GM18505 (cell line): ENCODE measurements around the gene TSPAN18.

Source experiments
- ATAC-seq: cut with Tn5 transposase; IDR thresholded peaks from one replicate; pipeline ENCODE4 v1.9.1; 2021; ENCODE audit not compliant: unreplicated experiment
- POLR2A ChIP-seq: IDR thresholded peaks from 4 replicates; pipeline ENCODE4 v1.6.1; 2011; ENCODE audit warnings: borderline replicate concordance; ENCODE audit not compliant: insufficient read depth, insufficient read length; ENCODE audit errors: extremely low read depth

TSPAN18 gene, protein sequence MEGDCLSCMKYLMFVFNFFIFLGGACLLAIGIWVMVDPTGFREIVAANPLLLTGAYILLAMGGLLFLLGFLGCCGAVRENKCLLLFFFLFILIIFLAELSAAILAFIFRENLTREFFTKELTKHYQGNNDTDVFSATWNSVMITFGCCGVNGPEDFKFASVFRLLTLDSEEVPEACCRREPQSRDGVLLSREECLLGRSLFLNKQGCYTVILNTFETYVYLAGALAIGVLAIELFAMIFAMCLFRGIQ

DNA sequence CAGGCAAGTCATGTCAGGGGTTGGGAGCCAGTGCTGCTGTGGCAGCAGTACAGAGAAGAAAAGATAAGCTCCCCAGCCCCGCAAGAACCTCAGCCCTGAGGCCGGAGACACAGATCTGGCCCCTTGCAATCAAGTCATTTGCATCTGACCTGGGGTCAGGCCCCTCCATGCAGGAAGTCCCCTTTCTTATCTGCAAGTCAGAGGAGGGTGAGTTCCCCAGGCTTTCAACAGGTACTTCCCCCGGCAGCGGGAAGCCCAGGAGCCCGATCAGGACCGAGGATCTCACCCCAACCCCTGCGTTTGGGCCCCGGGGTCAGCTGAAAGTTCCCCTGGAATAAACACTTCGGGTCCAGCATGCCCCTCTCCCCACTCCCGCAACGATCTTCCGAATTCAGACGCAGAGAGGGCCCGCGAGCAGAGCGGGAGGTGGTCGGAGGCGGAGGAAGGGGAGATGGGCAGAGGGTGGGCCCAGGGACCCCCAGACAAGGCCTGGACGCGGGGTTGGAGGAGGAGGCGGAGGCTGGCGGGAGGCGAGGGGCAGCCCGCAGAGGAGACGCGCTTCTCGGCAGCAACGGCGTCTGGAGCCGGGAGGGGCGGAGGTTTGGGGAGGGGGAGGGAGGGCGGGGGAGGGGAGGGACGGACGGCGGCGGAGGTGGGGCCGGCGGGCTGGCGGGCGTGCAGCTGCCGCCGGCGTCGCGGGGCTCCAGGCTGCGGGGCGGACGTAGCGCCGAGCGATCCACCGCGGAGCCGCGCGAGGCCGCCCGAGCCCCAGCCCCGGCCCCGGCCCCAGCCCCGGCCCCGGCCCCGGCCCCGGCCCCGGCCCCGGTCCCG is at the start of gene TSPAN18:
TSPAN18 (plus strand) TSS at position 680 of the 831 bp plus-strand sequence. CDS start 179,455 bp downstream, outside the sequence.
- TF ChIP-seq POLR2A, result no peak
- ATAC-seq, result peak; percentile 69

DNA sequence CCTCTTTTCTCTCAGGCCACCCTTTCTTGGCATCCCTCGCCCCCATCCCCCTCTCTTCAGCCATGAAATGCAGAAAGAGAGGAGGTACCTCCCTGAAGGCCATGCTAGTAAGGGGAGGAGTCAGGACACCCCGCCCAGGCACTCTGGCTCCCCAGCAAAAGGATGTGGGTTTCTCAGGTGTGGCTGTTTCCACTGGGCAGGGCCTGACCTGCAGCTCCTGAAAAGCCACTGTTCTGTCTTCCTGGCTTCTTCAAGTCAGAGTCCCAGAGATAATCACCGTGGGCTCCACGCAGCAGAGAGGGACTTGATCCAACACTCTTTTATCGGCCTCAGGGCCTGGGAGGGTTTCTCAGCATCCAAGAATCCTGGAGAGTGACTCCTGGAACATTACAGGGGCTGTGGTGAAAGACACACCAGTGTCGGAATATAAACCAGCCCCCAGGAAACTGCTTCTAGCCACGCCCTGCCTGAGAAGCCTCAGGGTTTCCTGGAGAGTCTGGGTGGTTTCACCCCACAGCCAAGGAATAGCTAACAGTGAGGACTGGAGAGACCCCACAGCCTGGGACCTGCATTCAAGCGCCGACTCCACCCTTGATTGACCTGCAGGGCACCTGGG is 45.7 kb upstream of the TSPAN18 start:
- no peak for TF ChIP-seq POLR2A
- ATAC-seq, result no peak

DNA sequence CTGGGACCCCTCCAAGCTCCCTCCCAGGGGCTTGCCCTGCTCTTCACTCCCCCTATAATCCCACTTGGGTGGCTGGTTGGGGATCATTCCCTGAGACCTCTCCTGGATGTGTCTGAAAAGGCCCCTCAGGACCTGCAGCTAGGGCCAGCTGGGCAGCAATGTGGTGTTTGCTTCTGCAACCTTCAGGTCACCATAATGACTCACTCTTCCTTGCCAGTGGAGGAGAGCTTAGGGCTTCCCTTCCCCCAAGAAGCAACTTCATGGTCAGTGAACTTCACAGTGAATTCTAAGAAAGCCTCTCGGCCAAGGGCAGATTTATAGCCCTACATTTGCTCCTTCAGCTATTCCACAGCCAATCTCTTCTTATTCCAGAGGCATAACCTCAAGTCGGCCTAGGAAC is 45.1 kb upstream of the TSPAN18 start:
- no peak for TF ChIP-seq POLR2A
- no peak for ATAC-seq

DNA sequence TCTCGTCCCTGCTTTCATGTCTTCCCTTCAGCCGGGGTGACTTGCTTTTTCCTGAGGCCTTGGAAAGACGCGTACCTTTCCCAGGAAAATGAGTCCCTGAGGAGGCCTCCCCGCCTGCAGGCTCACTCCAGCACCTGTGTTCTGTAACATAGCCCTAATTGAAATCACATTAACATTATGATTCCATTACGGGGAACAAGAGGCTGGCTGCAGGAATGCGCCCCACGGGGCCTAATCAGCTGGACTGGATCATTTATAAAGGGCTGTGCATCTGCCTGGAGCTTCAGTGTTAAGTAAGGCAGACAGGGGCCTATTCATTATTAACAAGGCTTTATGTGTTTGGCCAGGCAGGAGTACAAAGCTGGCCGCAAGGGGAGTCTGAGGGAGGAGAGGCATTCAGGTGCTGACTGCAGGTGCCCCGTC is 41.9 kb upstream of the TSPAN18 start:
- TF ChIP-seq POLR2A, result no peak
- ATAC-seq, result no peak

DNA sequence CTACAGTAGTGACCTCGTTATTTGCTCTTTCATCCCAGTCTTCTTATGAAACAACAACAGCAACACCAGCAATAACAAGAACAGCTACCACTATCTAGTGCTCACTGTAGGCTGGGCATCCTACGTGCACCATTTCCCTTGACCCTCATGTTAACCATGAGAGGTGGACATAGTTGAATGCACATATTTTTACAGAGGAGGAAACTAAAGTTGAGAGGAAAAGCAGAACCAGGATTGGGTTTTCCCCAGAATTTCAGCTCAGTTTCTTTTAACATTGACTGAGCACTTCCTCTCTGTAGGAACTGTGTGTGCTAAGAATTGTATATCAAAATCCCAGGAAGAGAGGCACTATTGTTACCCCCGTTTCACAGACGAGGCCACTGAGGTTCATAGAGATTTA is 39.4 kb upstream of the TSPAN18 start:
- ATAC-seq, result no peak
- TF ChIP-seq POLR2A, result no peak

DNA sequence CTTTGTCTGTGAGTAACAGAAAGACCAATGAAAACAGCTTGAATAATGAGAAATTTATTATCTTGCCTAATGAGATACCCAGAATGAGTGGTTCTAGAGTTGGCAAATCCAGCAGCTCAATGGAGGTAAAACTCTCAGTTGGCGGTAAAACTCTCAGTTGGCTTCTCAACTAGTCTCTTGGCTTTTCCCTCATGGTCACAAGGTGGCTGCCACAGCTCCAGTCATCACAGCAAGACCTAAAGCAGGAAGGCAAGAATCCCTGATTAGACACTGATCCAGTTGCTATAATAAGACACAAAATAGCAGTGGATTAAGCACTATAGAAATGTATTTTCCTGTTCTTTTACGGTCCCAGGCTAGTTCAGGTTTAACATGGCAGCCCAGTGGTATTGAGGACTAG is 37.5 kb upstream of the TSPAN18 start:
- ATAC-seq, result no peak
- TF ChIP-seq POLR2A, result no peak

DNA sequence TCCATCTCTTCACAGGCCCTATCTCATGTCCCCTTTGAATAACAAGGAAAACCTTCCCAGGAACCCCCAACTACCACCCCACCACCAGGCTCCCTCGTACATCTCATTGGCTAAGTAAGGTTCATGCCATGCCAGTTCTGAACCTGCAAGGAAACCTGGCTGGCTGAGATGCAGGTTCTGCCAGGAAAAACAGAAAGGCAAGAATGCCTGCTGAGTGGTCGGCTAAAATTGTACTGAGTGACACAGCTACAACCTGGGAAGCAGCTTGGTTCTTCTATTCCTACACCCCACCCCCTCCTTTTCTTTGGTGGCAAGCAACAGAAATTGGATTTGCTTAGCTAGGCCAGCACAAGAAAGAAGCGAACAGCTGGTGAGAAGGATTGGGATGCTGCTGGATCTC is 36.1 kb upstream of the TSPAN18 start:
- no peak for TF ChIP-seq POLR2A
- no peak for ATAC-seq

DNA sequence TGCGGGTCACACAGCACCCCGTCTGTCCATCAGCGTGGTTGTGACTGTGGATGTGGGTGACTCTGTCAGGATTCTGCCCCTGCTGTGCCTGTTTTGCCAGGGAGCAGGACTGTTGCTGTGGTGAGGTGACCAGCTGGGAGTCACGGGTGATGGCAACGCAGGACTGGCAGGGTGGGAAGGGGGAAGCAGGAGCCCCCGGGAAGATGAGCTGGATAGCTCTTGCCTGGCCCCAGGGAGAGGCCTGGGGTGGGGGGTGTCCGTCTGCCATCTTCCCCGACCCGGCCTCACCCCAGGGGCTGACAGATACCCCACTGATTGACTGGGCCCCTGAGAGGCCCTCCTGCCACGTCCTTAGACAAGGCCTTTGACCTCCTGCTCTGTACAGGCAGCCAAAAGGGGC is 34.3 kb upstream of the TSPAN18 start:
- TF ChIP-seq POLR2A, result no peak
- no peak for ATAC-seq

DNA sequence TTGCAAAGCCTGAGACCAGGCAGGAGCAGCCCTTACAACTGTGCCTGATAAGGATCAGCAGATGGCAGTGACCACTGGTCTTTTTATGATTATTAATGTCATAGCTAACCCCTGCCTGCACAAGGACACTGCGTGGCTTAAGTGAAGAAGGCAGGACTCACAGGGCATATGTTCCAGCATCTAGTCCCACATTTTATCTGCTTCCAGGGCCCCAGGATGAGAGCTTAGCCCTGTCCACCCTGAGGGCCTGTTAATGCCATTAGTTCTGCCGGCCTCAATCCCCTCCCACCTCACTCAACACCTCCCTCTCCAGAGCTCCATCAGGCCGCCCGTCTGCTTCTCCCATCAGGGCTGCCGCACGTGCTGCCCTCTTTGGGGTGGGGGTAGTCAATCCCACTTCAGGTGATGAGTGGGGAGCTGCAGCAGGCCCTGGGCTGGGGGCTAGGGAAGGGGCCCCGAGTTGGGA is 33.1 kb upstream of the TSPAN18 start:
- ATAC-seq, result no peak
- no peak for TF ChIP-seq POLR2A

DNA sequence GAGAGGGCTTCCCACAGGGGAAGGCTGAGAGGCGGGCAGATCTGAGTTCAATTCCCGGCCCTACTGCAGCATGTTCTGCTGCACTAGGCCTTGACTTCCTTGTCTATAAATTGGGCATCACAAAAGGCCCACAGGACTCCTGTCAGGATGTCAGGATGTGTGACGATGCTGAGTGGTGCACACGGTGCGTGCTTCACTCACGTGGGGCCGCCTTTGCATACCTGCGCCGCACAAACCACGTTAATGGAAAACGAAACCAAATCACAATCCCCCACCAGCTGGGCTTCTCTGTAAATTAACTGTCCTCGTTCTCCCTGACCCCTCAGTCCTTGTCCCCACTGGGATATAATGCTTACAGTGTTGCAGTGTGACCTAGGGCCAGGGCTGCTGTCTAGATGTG is 32.3 kb upstream of the TSPAN18 start:
- TF ChIP-seq POLR2A, result no peak
- no peak for ATAC-seq

DNA sequence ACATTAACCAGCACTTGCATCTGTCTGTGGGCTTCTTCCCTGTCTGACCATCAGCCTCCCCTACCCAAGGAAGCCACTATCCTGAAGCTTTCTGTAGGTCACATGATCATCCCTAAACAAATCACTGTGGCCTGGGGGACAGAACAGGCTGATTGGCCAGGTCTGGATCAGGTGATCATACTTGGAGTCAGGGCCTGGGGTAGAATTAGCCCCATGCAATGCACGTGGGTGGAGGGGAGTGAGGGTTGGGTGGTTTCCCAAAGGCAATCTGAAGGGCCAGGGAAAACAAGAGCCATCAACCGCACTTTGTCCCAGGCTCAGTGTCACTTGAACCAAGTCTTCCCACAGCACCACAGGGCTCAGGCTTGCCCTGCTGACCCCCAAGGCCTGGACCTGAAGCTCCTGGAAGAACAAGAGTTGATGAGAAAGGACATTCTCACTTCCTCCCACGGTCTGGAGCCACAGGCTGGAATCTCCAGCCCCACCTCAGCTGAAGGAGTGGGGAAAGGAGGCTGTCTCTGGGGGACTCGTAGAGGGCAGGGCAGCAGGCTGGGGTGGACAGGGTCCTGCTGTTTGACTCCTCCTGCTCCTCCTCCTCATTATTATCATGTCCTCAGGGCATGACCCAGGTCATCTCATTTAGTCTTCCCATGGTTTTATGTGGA is 31.5 kb upstream of the TSPAN18 start:
- ATAC-seq, result no peak
- TF ChIP-seq POLR2A, result no peak

DNA sequence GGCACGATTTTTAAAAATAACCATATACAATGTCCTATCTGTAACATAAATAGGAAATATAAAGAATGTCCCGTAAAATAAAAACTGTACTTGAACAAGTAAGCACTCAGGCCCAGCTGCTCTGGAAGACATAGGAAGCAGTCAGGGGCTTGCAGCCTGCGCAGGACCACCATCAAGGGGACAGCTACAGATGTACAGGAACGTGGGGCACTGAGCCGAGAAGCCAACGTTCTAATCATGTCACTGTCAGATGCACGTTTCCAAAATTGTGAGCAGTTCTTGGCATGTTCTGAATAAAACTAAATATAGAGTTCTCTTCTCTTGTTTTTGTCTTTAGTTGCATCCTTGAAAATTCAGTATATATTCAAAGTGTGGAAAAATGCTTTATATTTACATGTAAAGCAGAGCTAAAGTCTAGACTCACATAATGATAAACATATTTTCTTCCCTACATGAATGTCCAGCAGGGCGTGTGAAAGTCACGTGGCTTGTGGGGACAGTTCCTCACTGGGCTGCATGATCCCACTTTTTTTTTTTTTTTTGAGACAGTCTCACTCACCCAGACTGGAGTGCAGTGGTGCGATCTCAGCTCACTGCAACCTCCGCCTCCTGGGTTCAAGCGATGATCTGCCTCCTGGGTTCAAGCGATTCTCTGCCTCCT is 28.4 kb upstream of the TSPAN18 start:
- ATAC-seq, result no peak

DNA sequence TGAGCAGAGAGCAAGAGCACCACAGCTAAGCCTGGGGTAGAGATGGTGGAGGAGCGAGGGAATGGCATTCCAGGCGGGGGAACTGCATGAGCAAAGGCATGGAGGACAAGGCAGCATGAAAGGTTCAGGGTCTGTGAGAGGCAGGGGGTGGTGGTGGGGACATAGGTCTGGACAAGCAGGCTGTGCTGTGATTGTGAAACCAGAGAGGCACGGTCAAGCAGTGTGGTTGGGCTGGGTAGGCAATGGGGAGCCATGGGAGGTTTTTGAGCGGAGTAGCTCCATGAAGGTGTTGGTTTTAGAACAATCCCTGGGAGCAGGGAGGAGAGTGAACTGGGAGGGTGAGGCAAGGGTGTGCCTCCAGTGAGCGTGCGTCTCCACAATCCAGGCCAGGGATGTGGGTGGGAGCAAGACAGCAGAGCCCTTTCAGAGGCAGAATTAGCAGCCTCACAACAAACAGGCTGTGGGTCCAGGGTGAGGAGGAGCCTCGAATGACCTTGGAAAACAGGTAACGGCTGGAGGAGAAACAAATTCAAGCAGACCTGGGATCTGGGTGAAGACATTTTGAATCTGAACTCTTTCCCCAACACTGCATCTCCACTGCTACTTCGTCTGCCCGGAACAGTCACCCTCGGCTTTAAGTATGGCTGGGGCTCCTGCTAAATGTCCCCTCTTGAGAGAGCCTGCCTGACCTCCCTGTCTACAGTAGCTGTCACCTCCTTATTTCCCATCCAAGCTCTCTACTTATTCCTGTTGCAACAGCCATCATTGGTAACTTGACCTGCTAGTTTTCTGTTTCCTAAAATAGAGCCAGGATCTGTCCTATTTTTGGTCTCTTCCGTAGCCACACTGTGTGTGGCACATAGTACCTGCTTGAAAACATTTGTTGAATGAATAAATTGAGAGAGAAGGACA is 27.0 kb upstream of the TSPAN18 start:
- ATAC-seq, result no peak

More for the DNA sequence above, 28.4 kb upstream of the TSPAN18 start:
- no peak for TF ChIP-seq POLR2A

More for the DNA sequence above, 27.0 kb upstream of the TSPAN18 start:
- TF ChIP-seq POLR2A, result no peak
